Measurements from ENCODE around the gene THUMPD1.
"Not testable (repeated sequence)": the region's sequence is repeated elsewhere in the genome, so short reads cannot be mapped to it uniquely, and the experiment has no call there.

THUMPD1 gene

DNA sequence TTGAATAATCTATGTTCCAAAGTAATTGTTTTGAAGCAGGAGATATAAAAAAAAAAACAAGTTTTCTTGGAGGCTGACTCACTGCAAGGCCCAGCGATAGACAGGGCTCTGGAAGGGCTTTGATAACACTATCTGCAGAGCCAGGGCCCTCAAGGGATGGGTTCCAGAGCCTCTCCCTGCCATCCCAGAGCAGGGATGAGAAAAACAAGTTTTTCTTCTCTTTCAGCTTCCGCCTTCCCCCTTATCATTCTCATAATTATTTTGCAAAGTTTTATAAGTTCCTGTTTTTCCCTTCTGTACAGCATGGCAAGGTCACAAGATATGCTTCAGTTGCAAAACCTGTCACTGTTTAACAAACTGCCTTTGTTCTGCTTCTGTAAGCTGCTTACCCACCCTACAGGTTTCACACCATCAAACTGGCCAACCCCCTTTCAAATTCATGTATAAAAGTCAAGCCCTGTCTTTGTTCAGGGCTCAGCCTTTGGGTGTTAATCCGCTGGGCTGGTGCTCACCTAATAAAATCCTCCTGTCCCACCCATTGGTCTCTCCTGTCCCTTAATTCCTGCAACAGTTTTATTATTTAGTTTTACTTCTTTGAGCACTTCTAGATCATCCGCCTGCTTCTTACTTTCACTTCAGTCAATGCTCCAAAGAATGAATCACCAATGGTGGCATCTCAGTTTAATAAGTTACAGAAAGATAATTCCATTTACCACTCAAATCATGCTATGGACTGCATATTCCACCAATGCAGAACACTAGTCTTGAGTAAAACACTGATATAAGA is 5.6 kb upstream of the THUMPD1 start:
- DNase-seq, result no peak

- DNase-seq, result no peak
Measured at GRCh38 chr16:20746461-20746860, 4.8 kb upstream of the THUMPD1 start.

DNA sequence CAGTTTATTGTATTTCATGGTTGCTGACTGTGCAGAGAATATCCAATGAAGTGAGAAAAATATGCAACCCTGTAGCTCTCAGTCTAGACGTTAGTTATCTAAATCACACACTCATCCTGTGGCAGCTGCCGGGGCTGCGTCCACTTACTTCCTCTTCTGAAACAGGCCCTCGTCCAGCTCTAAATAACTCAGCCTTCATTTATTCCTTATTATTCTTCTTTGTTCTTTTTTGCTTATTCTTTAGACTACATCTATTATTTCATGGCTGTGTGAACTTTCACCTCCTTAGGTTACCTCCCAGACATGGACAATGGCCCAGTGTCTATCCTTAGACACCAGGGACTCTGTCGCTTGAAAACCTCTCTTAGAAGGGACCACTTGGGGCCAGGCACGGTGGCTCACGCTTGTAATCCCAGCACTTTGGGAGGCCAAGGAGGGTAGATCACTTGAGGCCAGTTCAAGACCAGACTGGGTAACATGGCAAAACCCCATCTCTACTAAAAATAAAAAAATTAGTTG is 3.4 kb upstream of the THUMPD1 start:
- no peak for DNase-seq

GRCh38 chr16:20743591-20743990 is 2.0 kb upstream of the THUMPD1 start:
- DNase-seq, result no peak

GRCh38 chr16:20740901-20741521 is 607 bp downstream of the THUMPD1 start:
- peak; percentile 89 for DNase-seq

GRCh38 chr16:20740007-20740883 is 1.4 kb downstream of the THUMPD1 start:
- no peak for DNase-seq

- DNase-seq, result no peak
Measured at GRCh38 chr16:20735490-20735889, 6.1 kb downstream of the THUMPD1 start.

DNA sequence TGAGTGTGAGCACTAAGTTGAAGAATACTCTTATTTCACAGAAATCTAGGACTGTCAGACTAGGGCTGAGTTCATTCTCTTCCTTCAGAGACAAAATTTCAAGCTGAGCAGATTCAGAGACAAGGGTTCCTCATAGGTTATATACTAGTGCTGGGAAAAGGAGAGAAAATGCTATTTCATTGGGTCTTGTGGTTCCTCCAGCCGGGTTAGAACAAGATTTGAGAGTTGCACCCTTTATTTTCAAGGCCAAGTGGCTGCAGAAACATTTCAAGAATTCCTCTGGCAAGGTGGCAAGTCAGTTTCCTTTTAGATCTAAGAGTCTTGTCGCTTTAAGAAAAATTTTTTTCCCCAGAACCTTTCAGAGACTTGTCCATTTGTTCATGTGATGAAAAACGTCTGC is 6.8 kb downstream of the THUMPD1 start:
- no peak for DNase-seq

- DNase-seq, result no peak
Measured at GRCh38 chr16:20734056-20734455, 7.6 kb downstream of the THUMPD1 start.

DNA sequence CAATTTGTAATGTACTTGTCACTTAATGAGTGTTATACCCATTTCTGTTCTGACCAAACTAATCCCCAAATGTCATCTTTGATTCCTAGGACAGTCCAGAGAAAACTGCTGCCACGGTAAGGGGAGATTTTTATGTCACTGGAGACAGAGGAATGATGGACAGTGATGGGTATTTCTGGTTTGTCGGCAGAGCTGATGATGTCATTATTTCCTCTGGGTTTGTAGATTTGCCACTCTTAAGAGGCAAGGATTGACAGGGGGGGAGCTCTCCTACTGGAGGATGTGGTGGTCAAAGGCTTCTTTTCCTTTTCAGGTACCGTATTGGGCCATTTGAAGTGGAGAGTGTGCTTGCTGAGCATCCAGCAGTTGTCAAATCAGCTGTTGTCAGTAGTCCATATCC is 12.5 kb downstream of the THUMPD1 start:
- no peak for DNase-seq

DNA sequence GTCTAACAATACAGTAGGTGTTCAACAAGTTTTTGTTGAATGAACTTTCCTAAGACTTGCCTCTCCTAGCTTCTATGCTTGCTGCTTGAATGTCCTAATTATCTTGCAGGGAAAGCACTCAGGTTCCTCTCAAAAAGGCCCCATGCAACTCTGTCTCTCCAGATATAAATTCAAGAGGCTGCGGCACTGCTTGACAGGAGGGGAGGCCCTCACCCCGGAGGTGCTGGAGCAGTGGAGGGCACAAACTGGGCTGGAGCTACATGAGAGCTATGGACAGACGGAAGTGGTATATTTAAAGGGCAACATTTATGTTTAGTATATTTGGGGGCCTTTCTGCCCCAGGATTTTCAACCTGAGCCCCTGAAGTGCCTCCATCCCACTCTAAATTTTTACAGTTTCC is 14.4 kb downstream of the THUMPD1 start:
- DNase-seq, result no peak

DNA sequence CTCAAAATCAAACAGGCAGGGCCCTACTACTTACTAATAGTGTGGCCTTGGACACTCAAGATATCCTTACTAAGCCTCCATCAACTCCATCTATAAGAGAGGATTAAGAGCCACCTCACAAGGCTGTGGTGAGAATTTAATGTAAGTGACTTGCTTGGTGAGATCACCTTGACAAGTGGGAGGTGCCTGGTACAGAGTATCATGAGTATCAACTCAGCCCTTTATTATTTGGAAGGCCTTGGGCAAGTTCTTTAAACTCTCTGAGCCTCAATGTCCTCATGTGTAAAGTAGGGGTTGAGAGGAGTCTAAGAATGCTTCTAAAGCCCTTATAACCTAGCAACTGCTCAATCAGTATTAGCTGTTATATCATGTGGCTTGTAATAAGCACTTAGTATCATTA is 15.0 kb downstream of the THUMPD1 start:
- DNase-seq, result no peak

DNA sequence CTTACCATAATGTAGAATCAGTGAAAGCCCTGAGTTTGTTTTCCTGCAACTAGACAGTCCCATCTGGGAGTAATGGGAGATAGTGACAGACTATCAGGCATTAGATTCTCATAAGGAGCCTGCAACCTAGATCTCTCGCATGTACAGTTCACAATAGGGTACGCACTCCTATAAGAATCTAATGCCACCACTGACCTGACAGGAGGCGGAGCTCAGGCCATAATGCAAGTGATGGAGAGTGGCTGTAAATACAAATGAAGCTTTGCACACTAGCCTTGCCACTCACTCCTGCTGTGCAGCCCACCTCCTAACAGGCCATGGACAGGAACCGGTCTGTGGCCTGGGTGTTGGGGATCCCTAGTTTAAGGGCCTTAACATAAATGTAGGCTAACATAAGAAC is 21.4 kb downstream of the THUMPD1 start:
- DNase-seq, result no peak

DNA sequence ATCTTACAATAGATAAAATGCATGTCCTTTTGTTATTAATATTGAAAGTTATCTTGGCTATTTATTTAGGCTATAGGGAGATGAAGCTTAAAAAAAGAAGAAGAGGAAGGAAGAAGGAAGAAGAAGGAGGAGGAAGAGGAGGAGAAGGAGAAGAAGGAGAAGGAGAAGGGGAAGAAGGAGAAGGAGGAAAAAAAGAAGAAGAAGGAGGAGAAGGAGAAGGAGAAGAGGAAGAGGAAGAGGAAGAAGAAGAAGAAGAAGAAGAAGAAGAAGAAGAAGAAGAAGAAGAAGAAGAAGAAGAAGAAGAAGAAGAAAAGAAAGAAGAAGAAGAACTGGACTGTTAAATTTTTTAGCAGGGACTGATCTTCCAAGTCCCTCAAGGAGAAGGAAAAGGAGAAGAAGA is 23.9 kb downstream of the THUMPD1 start:
- DNase-seq, result not testable (repeated sequence)

- DNase-seq, result no peak
Measured at GRCh38 chr16:20711277-20711911, 30.2 kb downstream of the THUMPD1 start.

GRCh38 chr16:20708129-20708528 is 33.5 kb downstream of the THUMPD1 start:
- DNase-seq, result not testable (repeated sequence)

DNA sequence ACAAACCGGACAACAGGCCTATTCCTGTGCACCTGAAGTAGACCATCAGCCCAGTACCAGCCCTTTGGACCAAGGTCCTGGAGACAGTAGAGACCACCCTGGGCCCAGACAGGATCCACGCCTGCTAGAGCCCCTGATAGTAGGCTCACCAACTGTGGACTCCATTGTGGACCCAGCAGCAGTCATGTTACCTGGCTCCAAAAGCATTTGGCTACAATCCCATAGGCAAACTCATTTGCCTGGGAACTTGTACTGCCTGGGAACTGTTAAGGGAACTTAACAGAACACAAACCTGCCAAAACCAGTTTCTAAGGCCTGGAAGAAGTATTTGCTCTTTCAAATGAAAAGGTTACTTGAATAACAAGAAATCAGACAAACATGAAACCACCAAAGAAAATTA is 34.2 kb downstream of the THUMPD1 start:
- no peak for DNase-seq

GRCh38 chr16:20705972-20706371 is 35.6 kb downstream of the THUMPD1 start:
- DNase-seq, result not testable (repeated sequence)

- DNase-seq, result no peak
Measured at GRCh38 chr16:20704281-20704680, 37.3 kb downstream of the THUMPD1 start.

DNA sequence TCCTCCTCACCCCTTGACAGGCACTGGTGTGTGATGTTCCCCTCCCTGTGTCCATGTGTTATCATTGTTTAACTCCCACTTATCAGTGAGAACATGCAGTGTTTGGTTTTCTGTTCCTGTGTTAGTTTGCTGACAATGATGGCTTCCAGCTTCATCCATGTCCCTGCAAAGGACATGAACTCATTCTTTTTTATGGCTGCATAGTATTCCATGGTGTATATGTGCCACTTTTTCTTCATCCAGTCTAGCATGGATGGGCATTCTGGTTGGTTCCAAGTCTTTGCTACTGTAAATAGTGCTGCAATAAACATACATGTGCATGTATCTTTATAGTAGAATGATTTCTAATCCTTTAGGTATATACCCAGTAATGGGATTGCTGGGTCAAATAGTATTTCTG is 39.9 kb downstream of the THUMPD1 start:
- DNase-seq, result not testable (repeated sequence)

GRCh38 chr16:20696618-20697017 is 45.0 kb downstream of the THUMPD1 start:
- DNase-seq, result no peak

GRCh38 chr16:20695024-20695423 is 46.6 kb downstream of the THUMPD1 start:
- no peak for DNase-seq

- not testable (repeated sequence) for DNase-seq
Measured at GRCh38 chr16:20694096-20694495, 47.5 kb downstream of the THUMPD1 start.

Measured in stimulated activated naive CD4-positive, alpha-beta T cell treated with Interleukin-2 at 50 U/mL for 16 hours (primary cell).